Endothelial cell of umbilical vein (primary cell): ENCODE measurements around the gene PDK4. TPM values are rescaled to one million over a fixed set of nuclear protein-coding genes. Genes with fewer than 3 reads are reported as not detected.

ENCODE experiments used
- BruUV-seq: library from RNA; stranded (reverse); fragments of 400-500 nt; replicated peaks from 2 replicates; lab custom pipeline; 2021; lab: Mats Ljungman, UMichigan
- CTCF ChIA-PET: fragments of 300-600, 350-600 bp; sonication (Branson Sonifier 250); formaldehyde crosslinking; loops from one replicate; lab custom pipeline; 2021; ENCODE audit warnings: antibody characterized with exemption, inconsistent platforms; lab: Charles Lee
- POLR2A ChIA-PET: fragments of 300-600, 350-600 bp; sonication (Branson Sonifier 250); formaldehyde crosslinking; loops from one replicate; lab custom pipeline; 2021; ENCODE audit warnings: antibody characterized with exemption, inconsistent platforms; lab: Charles Lee
- DNase-seq: peaks from one replicate; pipeline ENCODE4 v3.0.0-alpha.2; 2011; ENCODE audit warnings: low read depth, low spot score
- FAIRE-seq: peaks from 2 replicates; lab custom pipeline; 2011; peaks lifted over from hg19 to GRCh38; lab: Jason Lieb, UNC
- H2AFZ ChIP-seq: 2 replicates; pipeline ENCODE4 v1.6.0; 2012; ENCODE audit warnings: low read depth, low read length, control low read depth, inconsistent platforms
- H3K27ac ChIP-seq: 2 replicates; pipeline ENCODE4 v1.5.1; 2011; ENCODE audit warnings: low read depth, mild to moderate bottlenecking, control low read depth, low read length, moderate library complexity; ENCODE audit not compliant: insufficient read depth
- H3K27me3 ChIP-seq, 2 experiments: 2 replicates each; pipeline versions ENCODE4 v1.6.0 to v1.6.1; 2011; ENCODE audit warnings: low read length in 2 of 2, mixed read lengths in 1 of 2; ENCODE audit not compliant: control insufficient read depth in 2 of 2, insufficient read depth in 2 of 2
- H3K36me3 ChIP-seq, 2 experiments: 2 replicates in 1 of 2; 3 replicates in 1 of 2; pipeline ENCODE4 v1.5.1; 2011; ENCODE audit warnings: low read length in 2 of 2, mild to moderate bottlenecking in 1 of 2, moderate library complexity in 1 of 2; ENCODE audit not compliant: control insufficient read depth in 2 of 2, insufficient read depth in 2 of 2; ENCODE audit errors: extremely low read depth in 1 of 2
- H3K4me1 ChIP-seq: 3 replicates; pipeline ENCODE4 v1.5.1; 2011; ENCODE audit warnings: mild to moderate bottlenecking, low read length; ENCODE audit not compliant: control insufficient read depth, insufficient read depth; ENCODE audit errors: extremely low read depth
- H3K4me2 ChIP-seq: 2 replicates; pipeline ENCODE4 v1.6.1; 2011; ENCODE audit warnings: low read length, control low read depth, mixed read lengths; ENCODE audit not compliant: insufficient read depth
- H3K4me3 ChIP-seq, 3 experiments: fragments of 200-600 bp in 1 of 3; sonication (generic), shearing (Covaris generic) in 1 of 3; replicated peaks in 1 of 3; 2 replicates each; pipeline ENCODE4 v1.5.1; 2011 to 2016; ENCODE audit warnings: control low read depth in 3 of 3, low read length in 3 of 3, mild to moderate bottlenecking in 2 of 3, inconsistent platforms in 1 of 3, low read depth in 1 of 3, moderate library complexity in 1 of 3; ENCODE audit not compliant: insufficient read depth in 1 of 3
- H3K79me2 ChIP-seq: 2 replicates; pipeline ENCODE4 v1.6.0; 2012; ENCODE audit warnings: low read length, inconsistent platforms; ENCODE audit not compliant: control insufficient read depth, insufficient read depth
- H3K9ac ChIP-seq: replicated peaks from 2 replicates; pipeline ENCODE3; 2011; ENCODE audit warnings: low read length, control low read depth; ENCODE audit not compliant: insufficient read depth; ENCODE audit errors: extremely low read depth
- H3K9me1 ChIP-seq: replicated peaks from 3 replicates; pipeline ENCODE4 v1.6.0; 2011; ENCODE audit warnings: mild to moderate bottlenecking, low read length; ENCODE audit not compliant: control insufficient read depth, insufficient read depth; ENCODE audit errors: extremely low read depth
- H3K9me3 ChIP-seq: replicated peaks from 2 replicates; pipeline ENCODE4 v1.5.1; 2012; ENCODE audit warnings: low read length, inconsistent platforms; ENCODE audit not compliant: control insufficient read depth, insufficient read depth
- H4K20me1 ChIP-seq: replicated peaks from 2 replicates; pipeline ENCODE3; 2011; ENCODE audit warnings: mild to moderate bottlenecking, low read length; ENCODE audit not compliant: control insufficient read depth, insufficient read depth; ENCODE audit errors: extremely low read depth
- EZH2 ChIP-seq: IDR thresholded peaks from 2 replicates; pipeline ENCODE4 v1.6.1; 2012; ENCODE audit warnings: borderline replicate concordance, low read depth, mild to moderate bottlenecking, moderate library complexity, low read length, inconsistent platforms; ENCODE audit not compliant: severe bottlenecking
- FOS ChIP-seq: IDR thresholded peaks from 2 replicates; pipeline ENCODE4 v1.6.1; 2011; ENCODE audit warnings: mild to moderate bottlenecking, low read length, moderate library complexity, borderline replicate concordance; ENCODE audit not compliant: insufficient read depth
- GATA2 ChIP-seq: IDR thresholded peaks from 2 replicates; pipeline ENCODE4 v1.7.0; 2011; ENCODE audit warnings: low read depth, mild to moderate bottlenecking, moderate library complexity, mixed read lengths, low read length; ENCODE audit not compliant: insufficient read length, insufficient read depth
- JUN ChIP-seq: IDR thresholded peaks from 2 replicates; pipeline ENCODE4 v1.6.1; 2011; ENCODE audit warnings: borderline replicate concordance, low read depth; ENCODE audit not compliant: insufficient read length, insufficient read depth
- MYC ChIP-seq: IDR thresholded peaks from one replicate; pipeline ENCODE4 v1.6.1; 2011; ENCODE audit warnings: mild to moderate bottlenecking, low read depth, low read length
- POLR2AphosphoS5 ChIP-seq: IDR thresholded peaks from 2 replicates; pipeline ENCODE4 v1.6.1; 2012; ENCODE audit warnings: low read depth, mild to moderate bottlenecking, control low read depth, low read length, moderate library complexity; ENCODE audit not compliant: insufficient read depth
- dilution Hi-C: fragments of 300-500 bp; cut with MboI; formaldehyde crosslinking; loops from one replicate; pipeline ENCODE4 v1.15.0; 2019; ENCODE audit warnings: low sequenced_read_pairs; ENCODE audit not compliant: extremely low pct_ligation_motif_present
- intact Hi-C: fragments of 100-400 bp; cut with micrococcal nuclease; formaldehyde crosslinking; loops from one replicate; pipeline ENCODE4 v1.10.0; 2022
- polyA plus RNA-seq, 4 experiments: library from polyadenylated mRNA; depleted of rRNA in 3 of 4; stranded (reverse) in 3 of 4; unstranded in 1 of 4; fragments of >200 nt; gene quantifications; 2 replicates each; pipeline versions ENCODE4 v1.2.1 to v1.2.3, GENCODE V29; 2011 to 2012; ENCODE audit warnings: missing spikeins in 1 of 4
- total RNA-seq: library from RNA; stranded (reverse); gene quantifications from 2 replicates; pipeline ENCODE4 v1.2.3, GENCODE V29; 2021
- TF ChIP-seq, protein P1 (sequence below): IDR thresholded peaks from 2 replicates; pipeline ENCODE4 v1.6.1; 2011; ENCODE audit not compliant: insufficient read depth, insufficient read length
- TF ChIP-seq, protein P2 (sequence below), 2 donors: IDR thresholded peaks; 1 replicate in 1 of 2; 2 replicates in 1 of 2; pipeline ENCODE4 v1.5.1; 2011; ENCODE audit warnings: low read length in 2 of 2, mild to moderate bottlenecking in 2 of 2, moderate library complexity in 2 of 2, control low read depth in 1 of 2, inconsistent platforms in 1 of 2, low read depth in 1 of 2; ENCODE audit not compliant: insufficient read depth in 1 of 2; ENCODE audit errors: extremely low read depth in 1 of 2

PDK4 gene
- total and polyA plus RNA-seq, 2 donors (not counting 3 experiments of a cell fraction or from before 2014, with no cell fraction given) = 0.75 to 2.5 TPM

DNA sequence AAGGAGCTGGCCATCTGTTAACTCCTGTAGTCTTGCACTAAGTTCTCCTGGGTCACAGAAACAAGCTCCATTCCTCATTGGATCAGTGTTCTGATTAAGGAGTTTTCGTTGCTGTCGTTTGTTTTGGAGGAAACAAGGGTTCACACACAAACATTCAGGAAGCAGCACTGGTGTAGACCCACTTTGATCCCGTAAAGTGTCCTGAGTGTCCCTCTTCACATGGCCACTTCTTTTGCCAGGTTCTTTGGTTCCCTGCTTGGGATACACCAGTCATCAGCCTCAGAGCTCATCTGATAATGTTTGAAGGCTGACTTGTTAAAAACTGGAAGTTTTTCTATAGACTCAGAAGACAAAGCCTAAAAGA is 10.9 kb downstream of the PDK4 start:
- ChIA-PET CTCF (interaction anchor here (1.1 kb wide), 1 partner anchor 74 kb away, joined by 4 read pairs; no protein-coding TSS in a partner anchor), POLR2A (no interaction called here)
- no TSS peak for BruUV-seq
- no peaks in the 10 kb centered on the region for H3K9me3 ChIP-seq
- no peak overlapping the region for H3K27ac ChIP-seq
- no peaks in the 10 kb centered on the region for H3K36me3 ChIP-seq
- no peaks in the 10 kb centered on the region for H4K20me1 ChIP-seq
- no peak overlapping the region for H2AFZ ChIP-seq
- H3K79me2 ChIP-seq = no peaks in the 10 kb centered on the region
- intact Hi-C loops (no loop called here), dilution Hi-C loops (no loop called here)
- no peak overlapping the region for H3K4me3 ChIP-seq
- H3K4me1 ChIP-seq = no peaks in the 10 kb centered on the region
- H3K9me1 ChIP-seq = no peaks in the 10 kb centered on the region
- no peaks in the 10 kb centered on the region for H3K27me3 ChIP-seq
- no peak overlapping the region for H3K9ac ChIP-seq
- FAIRE-seq (no peak), DNase-seq (no peak)
- H3K4me2 ChIP-seq = no peak overlapping the region
- TF ChIP-seq, protein P1, sequence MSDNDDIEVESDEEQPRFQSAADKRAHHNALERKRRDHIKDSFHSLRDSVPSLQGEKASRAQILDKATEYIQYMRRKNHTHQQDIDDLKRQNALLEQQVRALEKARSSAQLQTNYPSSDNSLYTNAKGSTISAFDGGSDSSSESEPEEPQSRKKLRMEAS = no peak
- TF ChIP-seq POLR2AphosphoS5 (no peak), JUN (no peak), EZH2 (no peak), FOS (no peak), MYC (no peak), GATA2 (no peak)
- TF ChIP-seq, protein P2, sequence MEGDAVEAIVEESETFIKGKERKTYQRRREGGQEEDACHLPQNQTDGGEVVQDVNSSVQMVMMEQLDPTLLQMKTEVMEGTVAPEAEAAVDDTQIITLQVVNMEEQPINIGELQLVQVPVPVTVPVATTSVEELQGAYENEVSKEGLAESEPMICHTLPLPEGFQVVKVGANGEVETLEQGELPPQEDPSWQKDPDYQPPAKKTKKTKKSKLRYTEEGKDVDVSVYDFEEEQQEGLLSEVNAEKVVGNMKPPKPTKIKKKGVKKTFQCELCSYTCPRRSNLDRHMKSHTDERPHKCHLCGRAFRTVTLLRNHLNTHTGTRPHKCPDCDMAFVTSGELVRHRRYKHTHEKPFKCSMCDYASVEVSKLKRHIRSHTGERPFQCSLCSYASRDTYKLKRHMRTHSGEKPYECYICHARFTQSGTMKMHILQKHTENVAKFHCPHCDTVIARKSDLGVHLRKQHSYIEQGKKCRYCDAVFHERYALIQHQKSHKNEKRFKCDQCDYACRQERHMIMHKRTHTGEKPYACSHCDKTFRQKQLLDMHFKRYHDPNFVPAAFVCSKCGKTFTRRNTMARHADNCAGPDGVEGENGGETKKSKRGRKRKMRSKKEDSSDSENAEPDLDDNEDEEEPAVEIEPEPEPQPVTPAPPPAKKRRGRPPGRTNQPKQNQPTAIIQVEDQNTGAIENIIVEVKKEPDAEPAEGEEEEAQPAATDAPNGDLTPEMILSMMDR (IDR thresholded peaks at IDR 0.05; ENCODE audit: extremely low read depth in 1 of 2, insufficient read depth in 1 of 2, low read depth in 1 of 2, low read length in 2 of 2) = no peak
